Right lobe of liver (tissue), 6 donors: ENCODE data around the gene ST6GALNAC4. TPM values are rescaled to one million over a fixed set of nuclear protein-coding genes. Genes with fewer than 3 reads are reported as not detected.
A peak's percentile ranks its signal among the peaks of the same experiment; 100 is the strongest.

ENCODE experiments used
- ATAC-seq, 4 donors: fragments of 200-7000 bp; cut with Tn5 transposase; one replicate each; pipeline ENCODE4 v1.9.1; 2020; ENCODE audit warnings: mild to moderate bottlenecking in 4 of 4, moderate library complexity in 4 of 4
- DNase-seq, 3 donors: peaks; one replicate each; pipeline ENCODE4 v3.0.0-alpha.2; 2020
- H3K27ac ChIP-seq, 3 donors: fragments of 200-600 bp; one replicate each; pipeline ENCODE4 v1.8.0; 2022
- H3K27me3 ChIP-seq, 2 donors: fragments of 200-600 bp; one replicate each; pipeline ENCODE4 v1.8.0; 2022
- H3K36me3 ChIP-seq, 4 donors: fragments of 200-600 bp; sonication (generic) in 1 of 4; one replicate each; pipeline versions ENCODE4 v1.5.1 to v1.8.0; 2017 to 2022; ENCODE audit warnings: control low read depth in 1 of 4
- H3K4me1 ChIP-seq, 4 donors: fragments of 200-600 bp; sonication (generic) in 1 of 4; one replicate each; pipeline versions ENCODE4 v1.5.1 to v1.8.0; 2017 to 2022; ENCODE audit warnings: control low read depth in 1 of 4
- H3K4me3 ChIP-seq, 3 donors: fragments of 200-600 bp; one replicate each; pipeline ENCODE4 v1.8.0; 2022
- H3K9me3 ChIP-seq, 4 donors: fragments of 200-600 bp; sonication (generic) in 1 of 4; one replicate each; pipeline versions ENCODE4 v1.5.1 to v1.8.0; 2017 to 2022; ENCODE audit warnings: control low read depth in 1 of 4
- POLR2A ChIP-seq: fragments of 450-650 bp; IDR thresholded peaks from one replicate; pipeline ENCODE4 v1.6.1; 2017; ENCODE audit warnings: antibody characterized with exemption, mild to moderate bottlenecking
- WGBS: methylation state at CpG from one replicate; pipeline ENCODE4 v1.1.6; 2018; ENCODE audit warnings: low coverage, low lambda C conversion rate; ENCODE audit not compliant: insufficient coverage; ENCODE audit errors: missing lambda C conversion rate; 5-methylcytosine and 5-hydroxymethylcytosine counted together
- intact Hi-C, 2 donors: fragments of 100-400 bp; cut with DNase I; formaldehyde crosslinking; loops; one replicate each; pipeline versions ENCODE4 v1.11.2 to v1.14.1; 2022
- long read RNA-seq: library from polyadenylated mRNA; unstranded; transcript quantifications from one replicate; pipeline ENCODE4 v2.0.0, GENCODE V29; 2019
- total RNA-seq, 6 experiments: library from RNA; depleted of rRNA in 2 of 6; stranded (reverse); fragments of >200 nt in 2 of 6; fragmentation: NEBNext Ultra II Directional in 3 of 6; extraction: Animal tissue kit (Norgen Biotek cat#: 25700) in 3 of 6; gene quantifications; one replicate each; pipeline versions ENCODE4 v1.1.0 to v1.2.4, GENCODE V29; 2016 to 2023
- TF ChIP-seq, protein P1 (sequence below), 4 donors: fragments of 200-600 bp in 3 of 4; fragments of 450-650 bp in 1 of 4; IDR thresholded peaks; one replicate each; pipeline versions ENCODE4 v1.5.1 to v1.8.0; 2016 to 2022; ENCODE audit warnings: antibody characterized with exemption in 4 of 4, mild to moderate bottlenecking in 2 of 4
- donor health status: DM: no; HTN: yes; CAD: no.
- donor health status: DM: no; HTN: no; CAD: no.
- donor health status: DM: no; HTN: no; CAD: no.
- donor health status: DM: no; HTN: yes; CAD: no.
- donor health status: DM: no; HTN: yes; CAD: no.

Gene ST6GALNAC4, protein sequence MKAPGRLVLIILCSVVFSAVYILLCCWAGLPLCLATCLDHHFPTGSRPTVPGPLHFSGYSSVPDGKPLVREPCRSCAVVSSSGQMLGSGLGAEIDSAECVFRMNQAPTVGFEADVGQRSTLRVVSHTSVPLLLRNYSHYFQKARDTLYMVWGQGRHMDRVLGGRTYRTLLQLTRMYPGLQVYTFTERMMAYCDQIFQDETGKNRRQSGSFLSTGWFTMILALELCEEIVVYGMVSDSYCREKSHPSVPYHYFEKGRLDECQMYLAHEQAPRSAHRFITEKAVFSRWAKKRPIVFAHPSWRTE
- 10 to 100 TPM in 3 of 6 experiments, 1 to 10 TPM in 3; 3.2 to 23.8 (median 11.2) TPM for total RNA-seq
- long read RNA-seq, partial matches to known transcripts = 0 of 1 reads
- long read RNA-seq, other reads (novel, unspliced or antisense) = 0 of 1 reads

DNA sequence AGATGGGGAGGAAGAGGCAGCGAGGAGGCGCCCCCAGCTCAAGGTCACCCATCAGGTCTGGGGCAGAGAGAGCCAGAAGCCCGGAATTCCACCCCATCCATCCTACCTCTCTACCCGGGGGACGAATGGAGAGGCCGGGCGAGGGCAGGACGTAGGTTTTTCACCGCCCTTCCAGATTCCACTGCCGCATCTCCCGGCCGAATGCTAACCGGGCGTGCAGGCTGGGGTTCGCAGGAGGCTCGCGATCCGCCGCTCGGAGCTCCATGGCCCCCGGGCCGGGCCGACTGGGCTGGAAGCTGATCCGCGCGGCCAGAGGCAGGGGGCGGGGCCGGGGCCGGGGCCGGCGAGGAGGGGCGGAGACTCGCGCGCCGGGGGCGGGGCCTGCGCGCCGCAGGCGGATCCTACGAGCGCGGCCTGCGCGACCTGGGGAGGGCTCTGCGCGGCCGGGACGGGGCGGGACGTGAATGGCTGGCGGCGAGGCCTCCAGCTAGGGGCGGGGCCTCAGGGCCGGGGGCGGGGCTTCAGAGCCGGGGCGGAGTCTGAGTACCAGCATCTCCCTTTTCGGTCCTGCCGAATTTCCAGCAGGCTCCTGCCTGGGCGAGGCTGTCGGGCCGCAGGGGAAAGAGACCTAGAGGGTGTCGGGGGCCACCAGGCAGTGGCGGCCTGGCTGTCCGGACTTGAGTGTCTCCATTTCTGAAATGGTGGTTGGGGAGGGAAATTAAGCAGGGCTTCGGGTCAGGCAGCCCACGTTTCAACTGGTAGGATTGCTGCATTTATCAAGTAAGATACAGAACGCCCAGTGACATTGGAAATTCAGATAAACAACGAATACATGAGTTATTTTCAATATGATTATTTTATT, at the start of gene ST6GALNAC4:
Gene ST6GALNAC4 (minus strand): TSS at position 322 of the 862 bp plus-strand sequence. CDS start 622 bp downstream, outside the sequence.
- intact Hi-C loops = no loop called here
- H3K36me3 ChIP-seq = no peaks in the 10 kb centered on the region
- peak; percentile 78 to 97 (median 90) for ATAC-seq
- no peaks in the 10 kb centered on the region for H3K9me3 ChIP-seq
- DNase-seq = peak; percentile 97
- H3K27ac ChIP-seq = peak within 1 kb of the TSS in 2 of 3 donors; percentile 5 to 43
- 25% methylated on average over 9 of the region's 71 CpGs for WGBS
- H3K27me3 ChIP-seq = no peaks in the 10 kb centered on the region
- TF ChIP-seq, protein P1, sequence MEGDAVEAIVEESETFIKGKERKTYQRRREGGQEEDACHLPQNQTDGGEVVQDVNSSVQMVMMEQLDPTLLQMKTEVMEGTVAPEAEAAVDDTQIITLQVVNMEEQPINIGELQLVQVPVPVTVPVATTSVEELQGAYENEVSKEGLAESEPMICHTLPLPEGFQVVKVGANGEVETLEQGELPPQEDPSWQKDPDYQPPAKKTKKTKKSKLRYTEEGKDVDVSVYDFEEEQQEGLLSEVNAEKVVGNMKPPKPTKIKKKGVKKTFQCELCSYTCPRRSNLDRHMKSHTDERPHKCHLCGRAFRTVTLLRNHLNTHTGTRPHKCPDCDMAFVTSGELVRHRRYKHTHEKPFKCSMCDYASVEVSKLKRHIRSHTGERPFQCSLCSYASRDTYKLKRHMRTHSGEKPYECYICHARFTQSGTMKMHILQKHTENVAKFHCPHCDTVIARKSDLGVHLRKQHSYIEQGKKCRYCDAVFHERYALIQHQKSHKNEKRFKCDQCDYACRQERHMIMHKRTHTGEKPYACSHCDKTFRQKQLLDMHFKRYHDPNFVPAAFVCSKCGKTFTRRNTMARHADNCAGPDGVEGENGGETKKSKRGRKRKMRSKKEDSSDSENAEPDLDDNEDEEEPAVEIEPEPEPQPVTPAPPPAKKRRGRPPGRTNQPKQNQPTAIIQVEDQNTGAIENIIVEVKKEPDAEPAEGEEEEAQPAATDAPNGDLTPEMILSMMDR (IDR thresholded peaks at IDR 0.05) = no peak
- TF ChIP-seq POLR2A = peak; percentile 66
- peaks cover 0 to 55% (median 12%) of the 10 kb centered on the region in 4 donors for H3K4me1 ChIP-seq
- H3K4me3 ChIP-seq = peak within 1 kb of the TSS; percentile 54 to 69 (median 62)

DNA sequence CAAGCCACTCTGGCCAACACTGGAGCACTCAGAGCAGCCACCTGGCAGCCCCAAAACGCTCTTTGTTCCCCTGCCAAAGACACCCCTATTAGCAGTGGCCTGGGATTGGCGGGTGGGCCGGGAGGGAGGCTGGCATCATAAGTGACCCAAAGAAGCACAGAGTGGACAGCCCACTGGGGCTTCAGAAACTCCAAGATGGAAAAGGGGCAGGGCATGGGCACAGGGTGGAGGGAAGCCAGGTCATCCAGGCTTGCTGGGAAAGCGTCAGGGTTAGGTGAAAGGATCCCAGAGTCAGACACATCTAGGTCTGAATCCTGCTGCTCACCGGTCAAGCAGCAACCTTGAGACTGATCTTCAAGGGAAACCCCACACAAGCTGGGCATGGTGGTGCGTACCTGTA, 49.1 kb upstream of the ST6GALNAC4 start:
- no peak overlapping the region for H3K4me3 ChIP-seq
- ATAC-seq = peak; percentile 3 to 24 (median 5)

DNA sequence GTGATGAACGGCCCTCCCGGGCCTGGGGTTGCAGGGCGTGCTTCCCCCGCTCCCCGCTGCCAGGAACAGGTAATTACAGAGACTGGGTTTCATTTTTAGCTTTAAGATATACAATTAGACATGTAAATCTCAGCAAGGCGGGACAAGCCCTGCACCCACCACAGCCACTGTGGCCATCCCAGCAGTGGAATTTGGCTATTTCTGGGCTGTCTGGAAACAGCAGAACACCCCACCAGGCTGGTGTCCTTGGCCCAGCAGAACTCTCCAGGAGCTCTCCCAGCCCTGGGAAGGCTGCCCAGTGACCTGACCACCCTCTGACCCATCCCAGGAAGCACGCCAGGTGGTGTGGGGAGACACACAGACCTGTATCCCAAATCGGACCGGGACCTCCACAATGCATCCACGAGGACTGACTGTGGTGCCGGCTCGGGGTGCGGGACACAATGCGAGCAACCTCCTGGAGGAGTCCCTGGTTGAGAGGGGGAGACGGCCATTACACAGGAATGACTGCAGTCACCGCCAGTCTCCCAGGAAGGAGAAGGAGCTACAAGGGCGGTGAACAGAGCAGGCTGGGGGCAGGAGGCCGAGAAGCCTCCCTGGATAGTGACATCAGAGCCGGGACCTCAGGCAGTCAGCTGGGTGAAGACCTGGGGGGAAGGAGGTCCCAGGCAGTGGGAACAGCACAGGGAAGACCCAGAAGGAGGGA, 46.7 kb upstream of the ST6GALNAC4 start:
- ATAC-seq = peak; percentile 47 to 70 (median 68)
- 33% methylated on average over 11 of the region's 19 CpGs for WGBS
- Histone ChIP-seq H3K4me1 (peaks cover 0 to 76% (median 39%) of the 10 kb centered on the region in 4 donors), H3K9me3 (no peaks in the 10 kb centered on the region), H3K27ac (peak overlapping the region; percentile 48 to 62 (median 57)), H3K27me3 (no peaks in the 10 kb centered on the region), H3K36me3 (no peaks in the 10 kb centered on the region), H3K4me3 (no peak overlapping the region)
- intact Hi-C loops = no loop called here
- TF ChIP-seq, protein P1 (IDR thresholded peaks at IDR 0.05) = peak in 1 of 4 donors; percentile 5
- TF ChIP-seq POLR2A = no peak
- peak; percentile 87 to 93 (median 91) for DNase-seq

More for the DNA sequence above, 49.1 kb upstream of the ST6GALNAC4 start:
- TF ChIP-seq, protein P1 (IDR thresholded peaks at IDR 0.05) = no peak
- TF ChIP-seq POLR2A = no peak
- no peaks in the 10 kb centered on the region for H3K36me3 ChIP-seq
- no peaks in the 10 kb centered on the region for H3K9me3 ChIP-seq
- peak overlapping the region; percentile 68 to 90 (median 79) for H3K27ac ChIP-seq
- H3K27me3 ChIP-seq = no peaks in the 10 kb centered on the region
- peak in 1 of 3 donors; percentile 29 for DNase-seq
- intact Hi-C loops = no loop called here
- peaks cover 0 to 89% (median 43%) of the 10 kb centered on the region in 4 donors for H3K4me1 ChIP-seq
- WGBS = 0% methylated on average over 3 of the region's 6 CpGs

DNA sequence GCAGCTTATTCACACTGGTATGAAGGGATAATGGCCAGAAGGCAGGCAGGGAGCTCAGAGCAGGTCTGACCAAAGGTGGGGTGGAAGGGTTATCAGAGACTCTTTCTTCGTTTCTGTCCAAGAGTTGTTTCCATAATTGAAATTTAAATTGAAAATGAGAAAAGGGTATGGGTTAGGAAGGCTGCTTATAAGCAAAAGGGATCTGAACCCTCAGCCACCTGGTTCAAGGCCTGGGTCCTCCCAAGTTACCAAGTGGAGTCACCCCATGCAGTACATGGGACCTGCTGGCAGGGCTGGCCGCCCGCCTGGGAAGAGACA, 46.2 kb upstream of the ST6GALNAC4 start:
- Histone ChIP-seq H3K27ac (peak overlapping the region; percentile 48 to 62 (median 57)), H3K4me3 (no peak overlapping the region)
- peak; percentile 7 to 33 (median 14) for ATAC-seq

More for the DNA sequence above, 46.2 kb upstream of the ST6GALNAC4 start:
- 33% methylated on average over 3 of the region's 3 CpGs for WGBS
- TF ChIP-seq POLR2A = no peak
- TF ChIP-seq, protein P1 (IDR thresholded peaks at IDR 0.05) = no peak
- H3K27me3 ChIP-seq = no peaks in the 10 kb centered on the region
- intact Hi-C loops = no loop called here
- no peaks in the 10 kb centered on the region for H3K36me3 ChIP-seq
- no peak for DNase-seq
- H3K4me1 ChIP-seq = peaks cover 0 to 76% (median 39%) of the 10 kb centered on the region in 4 donors
- H3K9me3 ChIP-seq = no peaks in the 10 kb centered on the region
